Right ventricle myocardium inferior (tissue), 1 donor: ENCODE measurements around the gene HNRNPF. TPM values are rescaled to one million over a fixed set of nuclear protein-coding genes. Genes with fewer than 3 reads are reported as not detected.
"Not testable (repeated sequence)": the region's sequence is repeated elsewhere in the genome, so short reads cannot be mapped to it uniquely, and the experiment has no call there.

Experiments used
- ATAC-seq: fragments of 200-7000 bp; cut with Tn5 transposase; one replicate; pipeline ENCODE4 v1.9.1; 2020; ENCODE audit warnings: mild to moderate bottlenecking, moderate library complexity
- DNase-seq: peaks from one replicate; pipeline ENCODE4 v3.0.0; 2021; ENCODE audit errors: missing footprints
- intact Hi-C: fragments of 100-400 bp; cut with DNase I; formaldehyde crosslinking; loops from one replicate; pipeline ENCODE4 v1.11.0; 2022
- total RNA-seq: library from RNA; stranded (reverse); fragmentation: NEBNext Ultra II Directional; extraction: Animal tissue kit (Norgen Biotek cat#: 25700); gene quantifications from one replicate; pipeline ENCODE4 v1.2.1, GENCODE V29; 2021
- donor health status: DM: no; HTN: yes; CAD: no; lungs with severe emphysema.

Gene HNRNPF
- total RNA-seq, 1 donor from 2014 or later = 87.6 TPM

DNA sequence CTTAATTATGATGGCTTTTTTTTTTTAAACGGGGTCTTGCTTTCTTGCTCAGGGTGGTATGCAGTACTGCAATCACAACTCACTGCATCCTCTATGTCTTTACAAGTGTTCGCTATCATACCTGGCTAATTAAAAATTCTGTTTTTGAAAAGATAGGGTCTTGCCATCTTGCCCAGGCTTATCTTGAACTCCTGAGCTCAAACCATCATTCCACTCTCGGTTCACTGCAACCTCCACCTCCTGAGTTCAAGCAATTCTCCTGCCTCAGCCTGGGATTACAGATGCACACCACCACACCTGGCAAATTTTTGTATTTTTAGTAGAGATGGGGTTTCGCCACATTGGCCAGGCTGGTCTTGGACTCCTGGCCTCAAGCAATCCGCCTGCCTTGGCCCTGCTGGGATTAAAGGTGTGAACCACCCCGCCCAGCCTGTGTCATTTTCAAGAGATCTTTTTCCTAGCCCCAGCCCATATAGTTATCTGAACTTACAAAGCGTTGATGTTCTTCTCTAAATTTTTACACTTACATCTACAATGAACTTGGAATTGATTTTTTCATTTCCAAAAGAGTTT is 6.0 kb downstream of the HNRNPF start:
- ATAC-seq (no peak), DNase-seq (no peak)
- intact Hi-C loops = no loop called here

DNA sequence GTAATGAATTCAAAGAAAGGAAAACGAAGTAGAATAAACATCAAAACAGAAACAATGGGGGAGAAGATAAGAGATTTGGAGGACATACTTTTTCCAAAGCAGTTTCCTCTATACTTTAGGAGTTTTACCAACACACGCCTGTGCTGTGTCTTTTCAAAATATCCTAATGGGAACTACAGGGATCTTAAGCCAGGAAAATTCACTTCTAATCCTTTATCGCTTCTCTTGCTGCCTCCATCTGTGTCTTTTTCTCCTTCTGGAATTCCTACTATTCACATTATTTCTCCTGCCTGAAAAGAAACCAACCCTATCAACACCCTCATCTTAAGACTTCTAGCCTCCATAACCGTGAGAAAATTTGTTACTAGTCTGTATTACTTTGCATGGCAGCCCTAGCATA is 6.8 kb downstream of the HNRNPF start:
- intact Hi-C loops = no loop called here
- DNase-seq (no peak), ATAC-seq (no peak)

DNA sequence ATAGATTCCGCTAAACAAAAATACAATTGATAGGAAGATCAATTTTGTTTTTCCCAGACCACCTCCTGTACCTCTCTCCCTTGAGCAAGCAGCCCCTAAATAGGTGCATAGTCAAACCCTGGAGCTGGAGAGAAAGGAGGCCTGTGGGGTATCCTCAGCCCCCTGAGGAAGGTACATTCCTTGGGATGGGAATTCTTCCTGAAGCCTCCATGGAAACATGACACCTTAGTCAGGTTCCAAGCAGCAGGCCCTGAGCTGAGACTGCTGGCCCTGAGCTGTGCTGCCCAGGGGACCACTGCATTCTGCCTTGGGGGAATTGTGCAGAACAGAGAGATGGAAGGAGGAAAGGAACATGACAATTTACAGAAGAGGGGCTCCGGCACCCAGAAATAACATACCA is 7.4 kb downstream of the HNRNPF start:
- DNase-seq = no peak
- intact Hi-C loops = no loop called here
- no peak for ATAC-seq

DNA sequence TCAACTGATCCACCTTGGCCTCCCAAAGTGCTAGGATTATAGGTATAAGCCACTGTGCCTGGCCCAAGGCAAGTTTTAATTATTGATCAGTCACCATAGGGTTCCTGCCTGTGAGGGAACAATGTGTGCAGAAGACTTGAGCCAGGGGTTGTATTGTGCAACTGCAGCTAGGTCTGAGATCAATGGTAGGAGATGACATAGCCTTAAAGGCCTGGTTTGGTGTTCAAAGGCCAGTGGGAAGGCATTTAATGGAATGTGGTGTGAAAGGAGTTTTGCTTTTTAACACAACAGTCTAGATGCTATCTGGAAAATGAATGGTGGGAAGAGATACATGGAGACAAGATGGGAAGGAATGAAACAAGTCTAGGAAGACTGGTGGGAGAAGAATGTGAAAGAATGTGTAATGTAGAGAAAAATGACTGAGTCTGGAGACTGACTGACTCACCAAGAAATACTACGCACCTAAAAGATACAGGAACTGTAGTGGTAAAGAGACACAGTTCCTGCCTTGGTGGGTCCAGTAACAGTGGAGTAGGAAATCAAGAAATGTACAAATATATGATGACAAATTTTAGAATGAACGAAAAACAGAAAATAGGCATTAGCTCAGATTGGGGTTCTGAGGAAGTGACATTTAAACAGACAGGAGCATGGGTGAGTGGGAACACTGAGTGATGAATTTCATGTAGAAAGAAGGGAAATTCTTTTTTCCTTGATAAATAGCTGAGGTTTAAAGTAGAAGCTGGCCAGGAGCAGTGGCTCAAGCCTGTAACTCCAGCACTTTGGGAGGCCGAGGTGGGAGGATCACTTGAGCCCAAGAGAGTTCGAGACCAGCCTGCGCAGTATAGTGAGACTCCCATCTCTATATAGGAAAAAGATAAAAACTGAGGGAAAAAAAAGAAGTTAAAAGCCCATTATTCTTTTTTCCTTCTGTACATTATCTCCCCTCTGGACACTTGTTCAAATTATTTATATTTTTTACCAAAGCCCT is 9.4 kb downstream of the HNRNPF start:
- intact Hi-C loops = loop anchor here (5.0 kb wide), 1 partner anchor 38 kb away; the partner anchor contains the start of gene ZNF487
- no peak for ATAC-seq

DNA sequence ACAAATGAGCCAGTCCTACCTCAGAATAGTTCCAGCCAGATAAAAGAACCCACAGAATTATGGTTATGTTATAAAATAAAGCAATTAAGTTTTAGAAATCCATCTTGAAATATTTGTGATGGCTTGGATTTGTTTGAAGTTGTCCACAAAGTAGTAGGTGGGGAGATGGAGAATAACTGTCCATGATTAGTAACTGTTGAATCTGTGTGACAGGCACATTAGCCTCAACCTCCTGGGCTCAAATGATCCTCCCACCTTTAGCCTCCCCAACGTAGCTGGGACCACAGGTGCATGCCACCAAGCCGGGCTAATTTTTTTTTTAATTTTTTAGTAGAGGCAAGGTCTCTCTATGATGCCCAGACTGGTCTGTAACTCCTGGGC is 10.1 kb downstream of the HNRNPF start:
- intact Hi-C loops = loop anchor here (5.0 kb wide), 1 partner anchor 38 kb away; the partner anchor contains the start of gene ZNF487
- ATAC-seq = no peak
- DNase-seq = no peak

More for the DNA sequence above, 9.4 kb downstream of the HNRNPF start:
- DNase-seq = no peak

GRCh38 chr10:43396928-43397624 is 11.9 kb downstream of the HNRNPF start:
- DNase-seq (peak; percentile 95), ATAC-seq (peak; percentile 87)
- intact Hi-C loops = loop anchor here (2.0 to 5.0 kb wide), 2 partner anchors 24 to 40 kb away; partner anchors contain the start of gene ZNF487

DNA sequence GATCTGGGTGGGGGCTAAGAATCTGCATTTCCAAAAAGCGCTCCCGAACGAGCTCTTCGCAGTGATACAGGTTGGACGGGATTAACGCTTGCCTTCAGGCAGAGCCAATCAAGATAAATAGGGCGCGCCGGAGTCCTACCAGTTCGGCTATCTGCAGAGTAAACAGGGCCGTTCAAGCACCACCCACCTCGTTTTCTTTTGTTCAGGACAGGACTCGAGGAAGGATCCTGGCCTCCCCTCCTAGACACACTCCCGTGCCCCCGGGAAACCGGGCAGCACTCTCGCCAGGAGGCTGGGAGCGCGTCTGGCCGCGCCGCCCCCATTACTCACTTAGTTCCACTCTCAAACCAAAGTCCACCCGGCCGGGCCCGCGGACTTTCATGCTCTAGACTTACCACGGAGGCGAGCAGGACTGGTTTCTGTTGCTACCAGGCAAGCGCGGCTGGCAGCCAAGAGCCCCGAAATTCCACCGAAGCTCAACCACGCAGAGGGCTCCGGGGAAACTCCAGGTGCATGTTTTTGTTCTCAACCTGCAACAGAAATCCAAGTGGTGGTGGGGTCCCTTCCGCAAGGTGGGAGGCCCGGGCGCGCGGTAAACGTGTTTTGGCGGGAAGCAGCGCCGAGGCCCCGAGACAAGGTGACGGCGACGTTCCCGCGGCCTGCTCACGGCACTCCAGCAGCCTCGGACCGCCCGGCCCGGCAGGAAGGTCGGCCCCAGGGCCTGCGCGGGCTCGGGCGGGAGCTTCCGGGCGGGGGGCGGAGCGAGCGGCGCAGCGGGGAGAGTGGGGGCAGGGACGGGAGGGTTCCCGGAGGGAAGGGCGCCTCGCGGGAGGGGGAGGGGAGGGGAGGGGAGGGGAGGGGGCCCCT is 12.7 kb downstream of the HNRNPF start:
- intact Hi-C loops = loop anchor here (2.0 to 5.0 kb wide), 2 partner anchors 25 to 41 kb away; partner anchors contain the start of gene ZNF487
- DNase-seq (peak; percentile 90), ATAC-seq (peak; percentile 95)

GRCh38 chr10:43395571-43396060 is 13.4 kb downstream of the HNRNPF start:
- DNase-seq (no peak), ATAC-seq (no peak)
- intact Hi-C loops = loop anchor here (2.0 to 5.0 kb wide), 2 partner anchors 25 to 42 kb away; partner anchors contain the start of gene ZNF487

- DNase-seq (no peak), ATAC-seq (no peak)
- intact Hi-C loops = loop anchor here (5.0 kb wide), 1 partner anchor 42 kb away; the partner anchor contains the start of gene ZNF487
Observed at GRCh38 chr10:43394868-43395267, 14.1 kb downstream of the HNRNPF start.

GRCh38 chr10:43393606-43394360 is 15.2 kb downstream of the HNRNPF start:
- intact Hi-C loops = no loop called here

DNA sequence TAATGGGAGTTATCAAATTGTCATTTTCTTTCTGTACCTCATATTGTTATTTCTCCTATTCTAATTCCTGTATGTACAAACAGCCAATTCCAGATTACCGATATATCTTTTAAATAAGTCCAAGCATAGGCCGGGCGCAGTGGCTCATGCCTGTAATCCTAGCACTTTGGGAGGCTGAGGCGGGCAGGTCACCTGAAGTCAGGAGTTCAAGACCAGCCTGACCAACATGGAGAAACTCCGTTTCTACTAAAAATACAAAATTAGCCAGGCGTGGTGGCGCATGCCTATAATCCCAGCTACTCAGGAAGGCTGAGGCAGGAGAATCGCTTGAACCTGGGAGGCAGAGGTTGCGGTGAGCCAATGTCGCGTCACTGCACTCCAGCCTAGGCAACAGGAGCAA is 15.8 kb downstream of the HNRNPF start:
- DNase-seq, ATAC-seq, intact Hi-C loops: not testable (repeated sequence)

More at GRCh38 chr10:43393606-43394360, 15.2 kb downstream of the HNRNPF start:
- ATAC-seq = no peak
- no peak for DNase-seq

GRCh38 chr10:43392748-43393147 is 16.2 kb downstream of the HNRNPF start:
- DNase-seq (peak; percentile 9), ATAC-seq (no peak)
- intact Hi-C loops = no loop called here

DNA sequence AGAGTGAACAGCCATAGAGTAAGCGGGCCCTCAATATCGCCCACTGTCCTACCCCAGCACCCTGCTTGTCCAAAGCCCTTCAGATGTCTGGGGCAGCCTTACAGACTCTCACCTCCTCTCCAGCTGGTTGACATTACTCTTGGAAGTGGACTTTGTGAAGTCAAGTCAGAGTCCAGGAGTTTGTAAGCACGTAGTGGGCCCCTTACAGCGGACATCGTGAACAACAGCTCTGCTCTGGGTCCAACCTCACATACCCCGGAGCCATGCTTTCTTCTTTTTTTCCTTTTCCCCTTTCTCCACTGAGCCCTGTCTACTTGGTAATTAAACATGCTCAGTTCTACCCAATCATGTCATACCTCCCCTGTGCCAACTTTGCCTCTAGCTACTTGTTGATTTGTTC is 17.5 kb downstream of the HNRNPF start:
- ATAC-seq = no peak
- DNase-seq = peak; percentile 1
- intact Hi-C loops = no loop called here

DNA sequence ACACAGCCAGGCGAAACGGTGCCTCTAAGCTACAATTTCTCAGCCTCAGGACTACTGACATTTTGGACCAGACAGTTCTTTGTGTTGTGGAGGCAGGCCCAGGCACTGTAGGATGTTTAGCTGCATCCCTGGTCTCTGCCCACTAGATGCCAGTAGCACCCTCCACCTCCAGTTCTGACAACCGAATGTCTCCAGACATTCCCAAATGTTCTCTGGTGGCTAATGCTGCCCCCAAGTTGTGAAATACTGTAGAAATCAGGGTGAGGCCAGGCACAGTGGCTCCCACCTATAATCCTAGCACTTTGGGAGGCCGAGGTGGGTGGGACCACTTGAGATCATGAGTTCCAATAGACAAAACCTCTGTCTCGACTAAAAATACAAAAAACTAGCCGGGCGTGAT is 18.2 kb downstream of the HNRNPF start:
- DNase-seq = peak; percentile 43
- ATAC-seq = peak; percentile 77
- intact Hi-C loops = no loop called here

DNA sequence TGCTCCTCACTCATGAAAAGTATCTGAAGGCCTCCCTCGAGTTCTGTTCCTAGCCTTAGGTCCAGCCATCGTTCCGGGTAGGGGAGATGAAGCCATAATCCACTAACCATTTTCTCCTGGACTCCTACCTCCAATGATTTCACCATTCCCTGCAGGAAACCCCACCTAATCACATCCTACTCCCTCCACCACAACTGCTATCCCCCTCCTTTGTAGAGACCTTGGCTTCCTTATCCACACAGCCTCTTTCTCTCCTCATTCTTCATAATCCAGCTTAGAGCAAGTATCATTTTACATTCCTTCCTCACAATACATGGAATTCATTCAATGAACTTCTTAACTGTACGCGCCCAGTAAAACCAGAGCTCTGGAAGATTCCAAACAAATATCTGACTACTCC is 18.7 kb downstream of the HNRNPF start:
- DNase-seq (no peak), ATAC-seq (no peak)
- intact Hi-C loops = no loop called here

GRCh38 chr10:43389867-43390266 is 19.1 kb downstream of the HNRNPF start:
- ATAC-seq (no peak), DNase-seq (no peak)
- intact Hi-C loops = no loop called here

DNA sequence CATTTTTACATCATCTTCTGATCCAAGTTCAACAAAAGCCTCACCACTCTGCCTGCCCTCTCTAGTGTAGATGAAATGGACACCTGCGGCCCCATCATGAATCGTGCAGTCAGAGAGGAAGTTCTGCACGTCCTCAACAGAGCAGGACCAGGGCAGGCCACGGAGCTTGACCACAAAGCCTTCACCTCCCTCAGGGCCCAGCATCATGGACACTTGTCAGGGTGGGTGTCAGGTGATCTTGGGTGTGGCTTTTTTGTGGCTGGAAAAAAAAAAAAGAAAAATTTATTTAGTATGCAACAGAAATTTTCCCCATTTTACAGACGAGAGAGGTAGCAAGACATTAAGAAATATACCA is 21.3 kb downstream of the HNRNPF start:
- ATAC-seq (no peak), DNase-seq (no peak)
- intact Hi-C loops = no loop called here
